IMR-90 (cell line): ENCODE results near the gene PCYOX1L. TPM values are rescaled to one million over a fixed set of nuclear protein-coding genes. Genes with fewer than 3 reads are reported as not detected.
A peak's percentile ranks its signal among the peaks of the same experiment; 100 is the strongest.

Experiments used
- ATAC-seq: fragments of 200-7000 bp; cut with Tn5 transposase; 2 replicates; pipeline ENCODE4 v1.9.1; 2020; ENCODE audit warnings: low read depth, mild to moderate bottlenecking, moderate library complexity
- BruUV-seq: library from RNA; stranded (reverse); fragments of 400-500 nt; replicated peaks from 2 replicates; lab custom pipeline; 2021; lab: Mats Ljungman, UMichigan
- CTCF ChIA-PET: fragments of 300-600 bp; formaldehyde crosslinking; extraction: SDS; loops from one replicate; lab custom pipeline; 2021; ENCODE audit warnings: antibody characterized with exemption; lab: Yijun Ruan, JAX
- POLR2A ChIA-PET: fragments of 300-600 bp; sonication (Branson Sonifier 250); formaldehyde crosslinking; loops from one replicate; lab custom pipeline; 2022; ENCODE audit warnings: antibody characterized with exemption; ENCODE audit not compliant: unreplicated experiment; lab: Charles Lee
- DNase-seq: peaks from one replicate; pipeline ENCODE4 v3.0.0; 2013
- H2AFZ ChIP-seq: replicated peaks from 2 replicates; pipeline ENCODE3; 2013; ENCODE audit warnings: low read length, mild to moderate bottlenecking; ENCODE audit not compliant: poor library complexity
- H2AK5ac ChIP-seq: 2 replicates; pipeline ENCODE4 v1.6.1; 2013; ENCODE audit warnings: low read depth, low read length, inconsistent platforms
- H2AK9ac ChIP-seq: replicated peaks from 2 replicates; pipeline ENCODE3; 2013; ENCODE audit warnings: mild to moderate bottlenecking, low read depth, low read length, moderate library complexity; ENCODE audit not compliant: poor library complexity
- H2BK120ac ChIP-seq: 2 replicates; pipeline ENCODE4 v1.6.1; 2013; ENCODE audit warnings: low read depth, low read length, inconsistent platforms
- H2BK15ac ChIP-seq: 3 replicates; pipeline ENCODE4 v1.6.1; 2013; ENCODE audit warnings: low read depth, low read length, inconsistent platforms
- H2BK20ac ChIP-seq: 2 replicates; pipeline ENCODE4 v1.6.1; 2013; ENCODE audit warnings: low read depth, mild to moderate bottlenecking, inconsistent platforms, low read length, moderate library complexity
- H2BK5ac ChIP-seq: 2 replicates; pipeline ENCODE4 v1.6.1; 2013; ENCODE audit warnings: mild to moderate bottlenecking, low read depth, low read length, inconsistent platforms; ENCODE audit not compliant: poor library complexity, severe bottlenecking
- H3K14ac ChIP-seq: replicated peaks from 2 replicates; pipeline ENCODE4 v1.6.1; 2013; ENCODE audit warnings: low read depth, low read length, inconsistent platforms
- H3K18ac ChIP-seq: 2 replicates; pipeline ENCODE4 v1.6.1; 2013; ENCODE audit warnings: low read depth, low read length, control low read depth
- H3K23ac ChIP-seq: 2 replicates; pipeline ENCODE4 v1.6.1; 2013; ENCODE audit warnings: low read depth, low read length, inconsistent platforms
- H3K27ac ChIP-seq: 2 replicates; pipeline ENCODE4 v1.5.1; 2013; ENCODE audit warnings: mild to moderate bottlenecking, control low read depth, low read length; ENCODE audit not compliant: insufficient read depth
- H3K27me3 ChIP-seq: 2 replicates; pipeline ENCODE4 v1.6.1; 2013; ENCODE audit warnings: low read length; ENCODE audit not compliant: control insufficient read depth, insufficient read depth
- H3K36me3 ChIP-seq: 2 replicates; pipeline ENCODE4 v1.6.1; 2013; ENCODE audit warnings: low read length, mixed read lengths; ENCODE audit not compliant: control insufficient read depth, insufficient read depth
- H3K4ac ChIP-seq: 2 replicates; pipeline ENCODE4 v1.6.1; 2013; ENCODE audit warnings: low read depth, low read length, inconsistent platforms
- H3K4me1 ChIP-seq: 2 replicates; pipeline ENCODE4 v1.6.1; 2013; ENCODE audit warnings: low read length, mixed read lengths; ENCODE audit not compliant: control insufficient read depth, insufficient read depth
- H3K4me2 ChIP-seq: 2 replicates; pipeline ENCODE4 v1.6.1; 2013; ENCODE audit warnings: low read depth, mild to moderate bottlenecking, control low read depth, low read length, moderate library complexity
- H3K4me3 ChIP-seq: 2 replicates; pipeline ENCODE4 v1.5.1; 2013; ENCODE audit warnings: low read depth, mild to moderate bottlenecking, control low read depth, low read length, moderate library complexity; ENCODE audit not compliant: insufficient read depth
- H3K56ac ChIP-seq: 2 replicates; pipeline ENCODE4 v1.6.1; 2013; ENCODE audit warnings: low read length, inconsistent platforms; ENCODE audit not compliant: insufficient read depth; ENCODE audit errors: extremely low read depth
- H3K79me1 ChIP-seq, 2 experiments: 2 replicates each; pipeline ENCODE4 v1.6.1; 2013; ENCODE audit warnings: low read length in 2 of 2, inconsistent platforms in 1 of 2, low read depth in 1 of 2
- H3K9ac ChIP-seq: 2 replicates; pipeline ENCODE4 v1.6.1; 2013; ENCODE audit warnings: low read depth, low read length, control low read depth
- H3K9me1 ChIP-seq: 2 replicates; pipeline ENCODE4 v1.6.1; 2013; ENCODE audit warnings: low read length, inconsistent platforms; ENCODE audit not compliant: insufficient read depth
- H3K9me3 ChIP-seq: 2 replicates; pipeline ENCODE4 v1.6.1; 2013; ENCODE audit warnings: low read length; ENCODE audit not compliant: control insufficient read depth, insufficient read depth
- H4K20me1 ChIP-seq: 2 replicates; pipeline ENCODE4 v1.6.1; 2013; ENCODE audit warnings: low read length, inconsistent platforms; ENCODE audit not compliant: insufficient read depth
- H4K5ac ChIP-seq: 2 replicates; pipeline ENCODE4 v1.6.1; 2013; ENCODE audit warnings: mild to moderate bottlenecking, low read depth, low read length, control low read depth
- H4K8ac ChIP-seq, 2 experiments: 2 replicates each; pipeline ENCODE4 v1.6.1; 2013; ENCODE audit warnings: low read depth in 2 of 2, low read length in 2 of 2, control low read depth in 1 of 2, inconsistent platforms in 1 of 2
- H4K91ac ChIP-seq: 2 replicates; pipeline ENCODE4 v1.6.1; 2013; ENCODE audit warnings: low read depth, low read length, inconsistent platforms; ENCODE audit not compliant: insufficient read depth
- CEBPB ChIP-seq: IDR thresholded peaks from 2 replicates; pipeline ENCODE4 v1.6.1; 2012; ENCODE audit warnings: low read depth, low read length, improper control_type of control experiment
- FOS ChIP-seq: fragments of 150-350 bp; IDR thresholded peaks from 2 replicates; pipeline ENCODE4 v1.6.1; 2016; ENCODE audit warnings: low read depth, low read length
- RFX5 ChIP-seq: IDR thresholded peaks from 2 replicates; pipeline ENCODE4 v1.8.0; 2012; ENCODE audit warnings: low read depth, mild to moderate bottlenecking, low read length, moderate library complexity
- dilution Hi-C: fragments of 300-500 bp; cut with HindIII; formaldehyde crosslinking; loops from one replicate; pipeline ENCODE4 v1.14.3; 2018; ENCODE audit warnings: low sequenced_read_pairs; ENCODE audit not compliant: unreplicated experiment
- in situ Hi-C: fragments of 300-500 bp; cut with MboI; formaldehyde crosslinking; loops from 3 replicates; pipeline ENCODE4 v1.14.3; 2019; ENCODE audit warnings: low sequenced_read_pairs, inconsistent platforms, mixed read lengths
- intact Hi-C: fragments of 100-400 bp; cut with micrococcal nuclease; formaldehyde crosslinking; loops from 2 replicates; pipeline ENCODE4 v1.10.0; 2022
- polyA plus RNA-seq, 3 experiments: library from polyadenylated mRNA; depleted of rRNA; stranded (reverse); fragments of >200 nt; gene quantifications; 2 replicates each; pipeline ENCODE4 v1.2.3, GENCODE V29; 2012; ENCODE audit warnings: low replicate concordance in 1 of 3
- total RNA-seq: library from RNA; depleted of rRNA; stranded (reverse); fragments of >200 nt; gene quantifications from 2 replicates; pipeline ENCODE4 v1.2.3, GENCODE V29; 2012

Gene PCYOX1L
- total and polyA plus RNA-seq, 2 of the 4 experiments (the other 2 are of a cell fraction): 7.0 to 14.3 TPM

GRCh38 chr5:149363358-149363757, 5.5 kb downstream of the PCYOX1L start:
- Histone ChIP-seq H3K4me1 (0 out of 2 replicates have a peak, but pooled peaks cover 2% of the 10 kb centered on the region), H3K4me3 (no peak overlapping the region), H3K9me1 (no peaks in the 10 kb centered on the region; the same call in none of the 2 replicates), H3K36me3 (no peaks in the 10 kb centered on the region), H2BK15ac (no peak overlapping the region), H4K20me1 (no peaks in the 10 kb centered on the region), H3K56ac (no peak overlapping the region), H3K14ac (no peak overlapping the region), H2BK20ac (no peak overlapping the region), H3K23ac (no peak overlapping the region), H3K9ac (no peak overlapping the region), H3K79me1 (peaks cover 0 to 10% of the 10 kb centered on the region in 2 experiments; a peak in 1 of 4 replicates), H3K18ac (no peak overlapping the region), H2AK5ac (no peak overlapping the region), H2AFZ (no peak overlapping the region), H4K91ac (no peak overlapping the region), H3K4me2 (no peak overlapping the region), H4K8ac (no peak overlapping the region), H2BK120ac (no peak overlapping the region), H3K4ac (no peak overlapping the region), H3K27me3 (no peaks in the 10 kb centered on the region), H4K5ac (no peak overlapping the region), H2BK5ac (no peak overlapping the region), H3K9me3 (no peaks in the 10 kb centered on the region), H3K27ac (no peak overlapping the region), H2AK9ac (peak overlapping the region; percentile 15)
- no TSS peak for BruUV-seq
- ChIA-PET POLR2A (no interaction called here), CTCF (no interaction called here)
- intact Hi-C loops (no loop called here), in situ Hi-C loops (no loop called here), dilution Hi-C loops (no loop called here)
- ATAC-seq: no peak
- no peak for TF ChIP-seq FOS
- TF ChIP-seq RFX5: no peak
- no peak for TF ChIP-seq CEBPB
- no peak for DNase-seq
